NCI-H1105 treated with DMSO at 0.1 percent for 48 hours (cell line): ENCODE data around the gene SLC39A11.

Experiments
- DNase-seq: peaks from one replicate; lab custom pipeline; 2025; lab: John Stamatoyannopoulos, UW

The SLC39A11 gene

GRCh38 chr17:72684405-72685020 is 408.0 kb downstream of the SLC39A11 start:
- no peak for DNase-seq

- DNase-seq, result no peak
These were observed 408.7 kb downstream of the SLC39A11 start for GRCh38 chr17:72683506-72684404.

- DNase-seq, result no peak
These were observed 409.9 kb downstream of the SLC39A11 start for GRCh38 chr17:72682605-72683004.

GRCh38 chr17:72681844-72682243 is 410.6 kb downstream of the SLC39A11 start:
- no peak for DNase-seq

GRCh38 chr17:72677714-72678390 is 414.6 kb downstream of the SLC39A11 start:
- no peak for DNase-seq

- no peak for DNase-seq
These were observed 415.4 kb downstream of the SLC39A11 start for GRCh38 chr17:72677108-72677507.

- DNase-seq, result no peak
These were observed 419.8 kb downstream of the SLC39A11 start for GRCh38 chr17:72672729-72673128.

- DNase-seq, result no peak
These were observed 421.5 kb downstream of the SLC39A11 start for GRCh38 chr17:72671016-72671415.

GRCh38 chr17:72667096-72668063 is 425.1 kb downstream of the SLC39A11 start:
- no peak for DNase-seq

GRCh38 chr17:72665852-72666851 is 426.3 kb downstream of the SLC39A11 start:
- DNase-seq, result no peak

GRCh38 chr17:72662827-72663190 is 429.7 kb downstream of the SLC39A11 start:
- no peak for DNase-seq

- DNase-seq, result no peak
These were observed 430.3 kb downstream of the SLC39A11 start for GRCh38 chr17:72661945-72662826.

GRCh38 chr17:72661116-72661944 is 431.2 kb downstream of the SLC39A11 start:
- DNase-seq, result no peak

GRCh38 chr17:72660274-72661115 is 432.0 kb downstream of the SLC39A11 start:
- DNase-seq, result no peak

- no peak for DNase-seq
These were observed 432.7 kb downstream of the SLC39A11 start for GRCh38 chr17:72659811-72660210.

GRCh38 chr17:72658675-72659074 is 433.8 kb downstream of the SLC39A11 start:
- DNase-seq, result no peak

- DNase-seq, result no peak
These were observed 434.8 kb downstream of the SLC39A11 start for GRCh38 chr17:72657467-72658317.
